ENCODE measurements around the gene ATP6V1A. TPM values are rescaled to one million over a fixed set of nuclear protein-coding genes. Genes with fewer than 3 reads are reported as not detected.

ATP6V1A gene
- total RNA-seq: 10 to 100 TPM; 48.8 to 69.5 TPM

DNA sequence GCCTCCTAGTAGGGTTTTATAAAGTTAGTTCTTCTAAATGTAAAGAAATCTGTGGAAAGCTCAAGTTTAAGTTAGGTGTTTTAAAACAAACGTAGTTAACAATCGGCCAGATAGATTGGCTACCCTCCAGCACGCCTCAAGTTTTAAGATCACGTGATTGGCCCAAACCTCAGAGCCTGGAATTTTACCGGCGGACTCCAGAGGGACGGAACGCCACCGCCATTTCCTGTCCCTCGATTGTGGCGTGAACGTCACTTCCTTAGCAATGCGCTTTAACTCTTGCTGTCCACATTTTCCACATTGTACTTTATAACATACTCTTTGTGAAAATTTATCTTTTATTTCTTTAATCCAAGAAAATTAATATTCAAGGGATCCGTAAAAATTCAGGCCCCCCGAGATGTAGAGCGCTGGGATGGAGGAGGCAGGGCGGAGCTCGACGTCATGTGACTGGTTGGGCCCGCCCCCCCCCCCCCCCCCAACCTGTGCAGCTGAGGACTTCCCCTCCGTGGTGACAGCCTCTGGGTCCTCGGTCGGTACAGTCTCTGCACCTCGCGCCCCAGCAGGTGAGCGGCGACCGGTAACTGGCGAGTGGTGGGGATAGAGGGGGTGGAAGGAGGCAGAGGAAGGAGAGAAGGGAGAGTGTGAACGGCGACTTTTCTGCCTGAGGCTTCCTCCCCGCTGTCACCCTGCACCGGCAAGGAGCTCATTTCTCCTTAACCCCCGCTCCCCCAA lies at the start of gene ATP6V1A:
ATP6V1A (plus strand) TSS at position 488 of the 735 bp plus-strand sequence. CDS start 31,719 bp downstream, outside the sequence.
- Mint-ChIP-seq H3K9me3 (no peaks in the 10 kb centered on the region), H3K36me3 (peaks cover 30 to 35% of the 10 kb centered on the region in 2 donors), H3K27ac (peak within 1 kb of the TSS; percentile 100)
- ATAC-seq: peak; percentile 64 to 65
- DNase-seq (ENCODE audit: low spot score in 2 of 2): peak; percentile 74 to 86

DNA sequence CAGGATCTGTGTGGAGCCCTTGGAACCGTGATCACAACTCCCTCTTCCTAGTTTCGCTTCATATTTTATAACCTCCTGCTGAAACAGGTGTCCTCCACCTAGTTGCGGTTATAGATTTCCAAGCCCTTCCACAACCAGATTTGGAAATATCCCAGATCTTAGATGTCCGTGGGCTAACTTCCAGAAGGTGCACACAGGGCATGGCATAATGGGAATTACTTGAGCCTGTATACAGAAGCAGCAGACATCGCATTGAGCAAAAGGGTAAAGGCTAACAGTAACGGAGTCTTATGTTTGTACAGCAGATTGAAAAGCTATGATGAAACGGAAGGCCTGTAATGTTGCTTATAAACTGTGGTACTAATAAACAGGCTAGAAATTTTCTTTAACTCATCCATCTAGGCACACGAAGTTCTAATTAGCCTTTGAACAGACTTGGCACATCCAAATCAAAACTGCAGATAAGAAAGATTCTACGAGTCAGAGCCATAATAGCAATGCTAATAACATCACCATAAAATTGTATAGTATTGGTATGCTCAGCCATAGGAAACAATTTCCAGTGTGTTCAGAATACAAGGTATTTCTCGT lies 49.2 kb upstream of the ATP6V1A start:
- H3K9me3 Mint-ChIP-seq: no peaks in the 10 kb centered on the region
- ATAC-seq (no peak), DNase-seq (ENCODE audit: low spot score in 2 of 2) (no peak)
- H3K36me3 Mint-ChIP-seq: peaks cover 11% of the 10 kb centered on the region in 2 donors
- H3K27ac Mint-ChIP-seq: no peak overlapping the region

DNA sequence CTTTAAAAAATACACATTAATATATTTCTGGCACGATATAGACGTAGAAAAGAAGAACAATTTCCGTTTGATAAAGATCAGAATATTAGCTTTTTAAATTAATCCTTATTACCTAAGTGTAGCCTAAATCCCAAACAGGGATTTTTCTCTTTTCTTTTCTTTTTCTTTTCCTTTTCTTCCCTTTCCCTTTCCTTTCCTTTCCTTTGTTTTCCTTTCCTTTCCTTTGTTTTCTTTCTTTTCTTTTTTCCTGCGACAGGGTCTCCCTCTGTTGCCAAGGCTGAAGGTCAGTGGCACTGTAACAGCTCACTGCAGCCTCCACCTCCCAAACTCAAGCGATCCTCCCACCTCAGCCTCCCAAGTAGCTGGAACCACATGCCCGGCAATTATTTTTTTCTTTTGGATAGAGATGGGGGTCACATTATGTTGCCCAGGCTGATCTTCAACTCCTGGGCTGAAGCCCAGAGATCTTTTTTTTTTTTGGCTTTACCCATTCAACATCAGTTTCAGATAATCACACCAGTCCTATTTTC lies 48.6 kb upstream of the ATP6V1A start:
- ATAC-seq (no peak), DNase-seq (ENCODE audit: low spot score in 2 of 2) (no peak)
- H3K9me3 Mint-ChIP-seq: no peaks in the 10 kb centered on the region
- H3K27ac Mint-ChIP-seq: peak overlapping the region in 1 of 2 donors; percentile 85
- H3K36me3 Mint-ChIP-seq: peaks cover 11% of the 10 kb centered on the region in 2 donors

DNA sequence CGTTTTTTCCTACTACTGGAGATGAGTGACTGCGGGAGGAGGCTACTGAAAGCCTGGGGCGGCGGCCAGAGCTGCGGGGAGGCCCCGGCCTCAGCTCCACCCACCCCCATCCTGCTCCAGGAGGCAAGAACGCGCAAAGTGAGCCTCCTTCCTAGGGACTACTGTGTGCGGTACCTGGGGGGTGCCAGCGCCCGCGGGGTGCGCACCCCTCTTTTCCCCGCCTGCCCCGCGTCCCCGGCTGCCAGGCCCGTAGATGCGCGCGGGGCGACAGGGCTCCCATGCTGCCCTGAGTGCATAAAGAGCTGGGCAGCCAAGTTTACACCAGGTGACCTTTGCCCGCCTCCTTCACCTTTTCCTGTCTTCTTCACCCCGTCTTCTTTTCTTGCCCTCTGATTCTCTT lies 47.9 kb upstream of the ATP6V1A start:
- ATAC-seq (no peak), DNase-seq (ENCODE audit: low spot score in 2 of 2) (no peak)
- Mint-ChIP-seq H3K27ac (peak overlapping the region in 1 of 2 donors; percentile 23), H3K36me3 (peaks cover 11% of the 10 kb centered on the region in 2 donors), H3K9me3 (no peaks in the 10 kb centered on the region)

DNA sequence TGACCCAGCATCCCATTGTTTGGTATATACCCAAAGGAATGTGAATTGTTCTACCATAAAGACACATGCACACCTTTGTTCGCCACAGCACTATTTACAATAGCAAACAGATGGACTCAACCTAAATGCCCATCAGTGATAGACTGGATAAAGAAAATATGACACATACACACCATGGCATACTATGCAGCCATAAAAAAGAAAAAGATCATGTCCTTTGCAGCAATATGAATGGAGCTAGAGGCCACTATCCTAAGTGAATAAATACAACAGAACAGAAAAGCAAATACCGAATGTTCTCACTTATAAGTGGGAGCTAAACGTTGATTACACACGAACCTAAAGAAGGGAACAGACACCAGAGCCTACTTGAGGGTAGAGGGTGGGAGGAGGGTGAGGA lies 39.0 kb upstream of the ATP6V1A start:
- Mint-ChIP-seq H3K27ac (no peak overlapping the region), H3K36me3 (no peaks in the 10 kb centered on the region), H3K9me3 (no peaks in the 10 kb centered on the region)
- no peak for ATAC-seq
- no peak for DNase-seq (ENCODE audit: low spot score in 2 of 2)

DNA sequence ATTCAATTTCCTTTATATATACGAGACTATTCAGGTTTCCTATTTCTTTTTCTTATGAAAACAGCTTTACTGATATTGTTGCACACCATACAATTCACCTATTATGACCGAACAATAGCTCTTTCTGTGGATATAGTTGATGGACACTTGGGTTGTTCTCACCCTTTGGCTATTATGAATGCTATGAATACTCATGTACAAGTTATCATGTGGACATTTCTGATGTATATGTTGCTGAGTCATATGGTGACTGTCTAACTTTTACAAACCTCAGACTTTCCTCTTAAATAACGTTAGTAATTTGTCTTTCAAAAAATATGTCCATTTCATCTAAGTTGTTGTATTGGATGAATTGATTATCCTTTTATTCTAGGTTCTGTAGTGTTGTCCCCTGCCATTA lies 34.7 kb upstream of the ATP6V1A start:
- Mint-ChIP-seq H3K9me3 (no peaks in the 10 kb centered on the region), H3K36me3 (no peaks in the 10 kb centered on the region), H3K27ac (no peak overlapping the region)
- ATAC-seq (no peak), DNase-seq (ENCODE audit: low spot score in 2 of 2) (no peak)

DNA sequence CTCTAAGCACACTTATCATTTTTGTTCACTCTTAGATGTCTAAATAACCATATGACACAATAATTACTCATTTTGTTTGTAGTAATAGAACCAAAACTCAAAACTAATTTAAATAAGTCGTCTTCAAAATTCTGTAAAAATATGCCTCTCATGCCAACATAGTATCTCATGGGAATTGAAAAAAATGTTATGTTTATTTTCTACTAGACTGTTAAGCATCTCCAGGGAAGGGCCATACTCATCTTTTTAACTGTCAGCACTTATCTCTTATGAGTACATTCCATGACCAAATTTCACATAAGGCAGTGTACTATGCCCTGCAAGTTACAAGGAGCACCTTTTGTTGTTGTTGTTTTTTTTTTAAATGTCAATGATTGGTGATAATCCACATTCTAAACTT lies 32.1 kb upstream of the ATP6V1A start:
- ATAC-seq (no peak), DNase-seq (ENCODE audit: low spot score in 2 of 2) (no peak)
- H3K36me3 Mint-ChIP-seq: peaks cover 0 to 13% of the 10 kb centered on the region in 2 donors
- H3K27ac Mint-ChIP-seq: peak overlapping the region in 1 of 2 donors; percentile 38
- H3K9me3 Mint-ChIP-seq: no peaks in the 10 kb centered on the region

DNA sequence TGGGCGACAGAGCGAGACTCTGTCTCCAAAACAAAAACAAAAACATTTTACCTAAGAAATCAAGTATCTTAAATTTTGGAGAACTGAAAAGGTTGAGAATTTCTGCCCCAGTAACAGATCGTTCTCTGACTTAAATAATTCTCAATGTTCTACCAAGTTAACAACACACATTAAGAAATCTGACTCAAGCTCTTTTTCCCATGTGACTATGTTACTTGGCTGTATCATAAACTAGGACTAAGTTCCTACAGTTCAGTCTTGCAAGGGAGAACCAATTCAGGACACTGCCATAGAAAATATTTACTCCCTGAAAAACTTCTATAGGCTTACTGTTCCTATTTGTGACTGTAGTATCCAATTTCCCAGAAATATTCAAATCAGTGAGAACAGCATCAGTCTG lies 29.5 kb upstream of the ATP6V1A start:
- ATAC-seq (no peak), DNase-seq (ENCODE audit: low spot score in 2 of 2) (no peak)
- peaks cover 8 to 28% of the 10 kb centered on the region in 2 donors for H3K36me3 Mint-ChIP-seq
- peak overlapping the region in 1 of 2 donors; percentile 14 for H3K27ac Mint-ChIP-seq
- no peaks in the 10 kb centered on the region for H3K9me3 Mint-ChIP-seq

DNA sequence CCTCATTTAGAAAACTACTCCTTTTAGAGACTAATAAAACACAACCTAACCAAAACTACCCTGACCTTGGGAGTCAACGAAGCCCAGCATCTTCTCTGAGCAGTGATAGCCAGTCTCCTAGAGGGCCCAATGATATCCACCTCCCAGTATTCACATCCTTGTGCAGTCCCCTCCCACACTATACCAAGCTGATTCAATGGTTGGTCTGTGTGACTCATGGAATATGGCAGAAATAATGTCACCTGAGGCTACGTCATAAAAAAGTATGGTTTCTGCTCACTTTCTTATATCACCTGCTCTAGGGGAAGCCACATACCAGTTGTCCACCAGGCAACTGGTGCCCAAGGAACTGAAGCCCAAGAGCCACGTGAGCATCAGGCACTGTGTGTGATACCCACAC lies 29.0 kb upstream of the ATP6V1A start:
- Mint-ChIP-seq H3K36me3 (peaks cover 8 to 28% of the 10 kb centered on the region in 2 donors), H3K9me3 (no peaks in the 10 kb centered on the region), H3K27ac (peak overlapping the region; percentile 14 to 44)
- ATAC-seq (peak; percentile 82 to 100), DNase-seq (ENCODE audit: low spot score in 2 of 2) (no peak)

DNA sequence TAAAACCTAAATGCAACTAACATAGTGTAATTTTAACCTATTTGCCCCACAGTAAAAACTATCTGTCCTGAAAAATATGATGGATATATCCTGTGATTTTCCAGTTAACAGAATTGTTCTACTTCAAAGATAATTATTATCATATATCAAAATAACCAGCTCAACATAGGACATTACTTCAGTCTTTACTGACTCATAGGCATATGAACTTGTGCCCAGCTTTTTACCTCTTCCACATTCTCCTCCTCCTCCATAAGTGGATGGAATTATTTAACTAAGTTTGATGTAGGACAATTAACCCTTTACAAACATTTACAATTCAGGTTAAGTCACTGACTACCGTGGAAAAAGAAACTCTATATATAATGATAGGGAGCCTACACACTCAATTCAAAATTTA lies 27.5 kb upstream of the ATP6V1A start:
- no peak for ATAC-seq
- Mint-ChIP-seq H3K36me3 (peaks cover 8 to 28% of the 10 kb centered on the region in 2 donors), H3K9me3 (no peaks in the 10 kb centered on the region), H3K27ac (no peak overlapping the region)
- no peak for DNase-seq (ENCODE audit: low spot score in 2 of 2)

DNA sequence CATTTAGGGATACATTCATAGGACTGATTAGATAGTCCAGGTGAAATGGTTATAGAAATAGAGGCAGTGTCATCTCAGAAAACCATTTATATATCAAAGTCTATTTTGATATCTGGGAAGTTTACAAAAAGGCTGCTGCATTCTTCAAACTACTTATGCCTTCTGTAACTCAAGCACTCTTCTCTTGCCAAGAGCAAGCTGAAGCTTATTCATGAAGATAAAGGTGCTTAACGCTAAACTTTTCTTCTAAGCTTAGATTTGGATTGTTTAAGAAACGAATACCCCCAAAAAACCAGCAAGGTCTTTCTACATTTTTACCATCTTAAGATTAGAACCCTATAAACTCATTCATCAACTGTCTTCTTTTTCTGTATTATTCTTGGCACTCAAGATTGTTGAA lies 27.1 kb upstream of the ATP6V1A start:
- no peak for DNase-seq (ENCODE audit: low spot score in 2 of 2)
- H3K27ac Mint-ChIP-seq: no peak overlapping the region
- H3K36me3 Mint-ChIP-seq: peaks cover 9 to 28% of the 10 kb centered on the region in 2 donors
- no peaks in the 10 kb centered on the region for H3K9me3 Mint-ChIP-seq
- no peak for ATAC-seq

DNA sequence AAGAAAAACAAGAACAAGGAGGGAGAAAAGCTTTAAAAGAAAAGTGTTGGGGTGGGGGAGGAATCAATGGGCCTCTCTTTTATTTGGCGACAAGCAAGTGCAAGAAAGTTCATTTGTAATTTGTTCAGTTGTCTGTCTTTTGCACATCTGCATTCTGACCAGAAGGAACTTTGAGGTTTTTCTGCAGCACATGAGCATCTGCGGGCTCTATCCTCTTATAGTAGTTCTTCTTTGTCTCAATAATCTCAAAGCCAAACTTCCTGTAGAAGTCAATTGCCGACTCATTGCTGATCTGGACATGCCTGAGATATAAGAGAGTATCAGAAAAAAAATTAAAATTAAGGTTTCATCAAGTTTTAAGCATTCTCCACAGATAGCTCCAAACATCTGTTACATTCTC lies 25.2 kb upstream of the ATP6V1A start:
- Mint-ChIP-seq H3K27ac (peak overlapping the region in 1 of 2 donors; percentile 77), H3K9me3 (no peaks in the 10 kb centered on the region), H3K36me3 (peaks cover 12 to 28% of the 10 kb centered on the region in 2 donors)
- DNase-seq (ENCODE audit: low spot score in 2 of 2) (no peak), ATAC-seq (no peak)

DNA sequence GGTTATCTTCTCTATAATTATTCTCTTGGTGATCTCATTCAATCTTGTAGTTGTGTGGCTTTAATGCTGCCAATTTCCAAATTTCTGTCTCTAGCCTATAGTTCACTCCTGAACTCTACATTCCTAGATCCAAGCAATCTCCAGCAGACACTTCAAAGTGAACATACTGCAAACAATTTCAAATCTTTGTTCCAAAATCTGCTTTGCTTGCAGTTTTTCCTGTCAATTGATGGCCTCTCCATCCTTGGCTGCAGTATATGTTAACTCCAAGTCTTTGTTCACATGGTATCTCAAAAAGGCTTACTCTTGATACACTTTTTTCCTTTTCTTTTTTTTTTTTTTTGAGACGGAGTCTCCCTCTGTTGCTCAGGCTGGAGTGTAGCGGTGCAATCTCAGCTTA lies 18.2 kb upstream of the ATP6V1A start:
- ATAC-seq: no peak
- Mint-ChIP-seq H3K36me3 (peaks cover 4% of the 10 kb centered on the region in 2 donors), H3K9me3 (no peaks in the 10 kb centered on the region), H3K27ac (no peak overlapping the region)
- no peak for DNase-seq (ENCODE audit: low spot score in 2 of 2)

DNA sequence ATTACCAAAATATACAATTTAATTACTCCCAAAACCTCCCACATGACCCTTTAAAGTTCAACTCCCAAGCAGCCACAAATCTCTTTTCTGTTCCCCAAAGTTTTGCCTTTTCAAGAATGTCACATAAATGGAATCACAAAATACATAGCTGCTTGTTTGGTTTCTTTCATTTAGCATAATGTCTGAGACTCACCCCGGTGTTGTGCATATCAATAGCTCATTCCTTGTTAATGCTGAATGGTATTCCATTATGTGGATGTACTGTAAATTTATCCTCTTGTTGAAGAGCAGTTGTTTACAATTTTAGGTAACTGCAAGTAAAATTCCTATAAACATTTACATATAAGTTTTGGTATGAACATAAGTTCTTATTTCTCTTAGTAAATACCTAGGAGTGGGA lies 16.3 kb upstream of the ATP6V1A start:
- Mint-ChIP-seq H3K36me3 (peaks cover 0 to 4% of the 10 kb centered on the region in 2 donors), H3K9me3 (no peaks in the 10 kb centered on the region), H3K27ac (peak overlapping the region in 1 of 2 donors; percentile 16)
- no peak for ATAC-seq
- no peak for DNase-seq (ENCODE audit: low spot score in 2 of 2)

DNA sequence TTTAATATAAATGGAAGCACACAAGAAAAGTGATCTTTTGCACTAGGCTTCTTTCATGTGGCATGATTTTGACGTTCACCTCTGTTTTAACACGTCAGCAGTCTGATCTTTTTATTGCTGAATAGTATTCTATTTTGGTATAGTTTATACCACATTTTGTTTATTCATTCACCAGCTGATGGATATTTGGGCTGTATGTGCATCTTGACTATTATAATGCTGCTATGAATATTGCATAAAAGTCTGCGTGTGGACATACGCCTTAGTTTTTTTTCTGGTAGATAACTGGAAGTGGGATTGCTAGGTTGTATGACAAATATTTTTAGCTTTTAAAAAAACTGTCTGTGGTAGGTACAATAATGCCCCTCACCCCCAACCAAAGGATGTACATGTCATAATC lies 15.1 kb upstream of the ATP6V1A start:
- Mint-ChIP-seq H3K9me3 (no peaks in the 10 kb centered on the region), H3K36me3 (peaks cover 0 to 4% of the 10 kb centered on the region in 2 donors), H3K27ac (no peak overlapping the region)
- ATAC-seq (no peak), DNase-seq (ENCODE audit: low spot score in 2 of 2) (no peak)

DNA sequence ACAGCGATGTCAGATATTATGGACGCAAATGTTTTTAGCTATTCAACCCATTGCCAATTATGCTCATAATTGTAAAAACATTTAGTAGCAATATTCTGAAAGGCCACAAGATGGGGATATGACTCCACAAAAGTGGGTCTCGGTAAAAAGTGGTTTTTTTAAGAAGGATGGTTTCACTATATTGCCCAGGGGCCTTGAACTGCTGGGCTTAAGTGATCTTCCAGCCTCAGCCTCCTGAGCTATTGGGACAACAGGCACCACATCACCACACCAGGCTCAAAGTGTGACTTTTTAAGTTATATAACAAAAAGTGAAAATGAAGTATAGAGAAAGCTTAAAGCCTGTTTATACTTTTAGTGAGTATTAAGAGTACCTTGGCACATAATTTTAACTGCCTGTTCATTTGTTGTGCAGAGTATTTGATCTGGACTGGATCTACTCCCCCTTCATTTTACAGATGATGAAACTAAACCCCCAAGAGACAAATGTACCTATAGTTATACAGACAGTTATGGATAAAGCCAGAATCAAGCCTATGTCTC lies 10.2 kb upstream of the ATP6V1A start:
- Mint-ChIP-seq H3K9me3 (no peaks in the 10 kb centered on the region), H3K27ac (peak overlapping the region in 1 of 2 donors; percentile 1), H3K36me3 (no peaks in the 10 kb centered on the region)
- peak in 1 of 2 donors; percentile 14 for DNase-seq (ENCODE audit: low spot score in 2 of 2)
- peak; percentile 69 to 86 for ATAC-seq

DNA sequence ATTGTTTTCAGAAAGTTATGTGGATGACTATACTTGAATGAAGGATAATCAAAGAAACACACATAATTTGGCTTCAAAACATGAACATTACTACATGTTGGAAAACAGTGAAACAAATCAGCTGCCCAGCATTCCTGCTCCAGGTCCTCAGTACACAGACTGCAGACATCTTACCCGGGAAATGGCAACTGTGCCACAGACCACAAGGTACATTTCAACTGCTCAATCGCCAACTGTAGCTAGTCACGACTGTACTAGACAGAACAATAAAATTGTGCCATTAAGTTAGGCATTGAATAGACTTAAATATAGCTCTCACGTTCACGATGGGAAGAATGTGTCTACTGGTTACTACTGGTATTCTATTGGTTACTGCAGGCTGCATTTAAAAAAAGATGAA lies 5.7 kb upstream of the ATP6V1A start:
- ATAC-seq: no peak
- H3K9me3 Mint-ChIP-seq: no peaks in the 10 kb centered on the region
- no peak for DNase-seq (ENCODE audit: low spot score in 2 of 2)
- peaks cover 19 to 24% of the 10 kb centered on the region in 2 donors for H3K36me3 Mint-ChIP-seq
- no peak overlapping the region for H3K27ac Mint-ChIP-seq

Data from activated naive CD4-positive, alpha-beta T cell treated with anti-CD3 and anti-CD28 coated beads, Interleukin-2, amount 50 U/mL, for 72 hours (primary cell).